Activated CD8-positive, alpha-beta memory T cell treated with anti-CD3 and anti-CD28 coated beads, Interleukin-2, amount 50 U/mL, for 1 hour (primary cell): Measurements from ENCODE around the gene HELZ.
"Not testable (repeated sequence)": the region's sequence is repeated elsewhere in the genome, so short reads cannot be mapped to it uniquely, and the experiment has no call there.

Experiments used
- DNase-seq: peaks from one replicate; pipeline ENCODE4 v3.0.0-alpha.2; 2020; ENCODE audit errors: extremely low read depth

HELZ gene

GRCh38 chr17:67227488-67227887 is 17.5 kb downstream of the HELZ start:
- DNase-seq, result no peak

- no peak for DNase-seq
These were observed 19.7 kb downstream of the HELZ start for GRCh38 chr17:67225316-67225715.

DNA sequence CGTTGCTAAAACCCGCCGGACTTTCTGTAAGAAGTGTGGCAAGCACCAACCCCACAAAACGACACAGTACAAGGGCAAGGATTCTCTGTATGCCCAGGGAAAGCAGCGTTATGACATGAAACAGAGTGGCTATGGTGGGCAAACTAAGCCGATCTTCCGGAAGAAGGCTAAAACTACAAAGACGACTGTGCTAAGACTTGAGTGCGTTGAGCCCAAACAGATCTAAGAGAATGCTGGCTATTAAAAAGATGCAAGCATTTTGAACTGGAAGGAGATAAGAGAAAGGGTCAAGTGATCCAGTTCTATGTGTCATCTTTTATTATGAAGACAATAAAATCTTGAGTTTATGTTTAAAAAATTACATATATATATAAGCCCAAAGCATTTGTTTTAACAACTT is 20.3 kb downstream of the HELZ start:
- no peak for DNase-seq

- no peak for DNase-seq
These were observed 21.1 kb downstream of the HELZ start for GRCh38 chr17:67223924-67224323.

GRCh38 chr17:67221062-67221998 is 23.7 kb downstream of the HELZ start:
- no peak for DNase-seq

DNA sequence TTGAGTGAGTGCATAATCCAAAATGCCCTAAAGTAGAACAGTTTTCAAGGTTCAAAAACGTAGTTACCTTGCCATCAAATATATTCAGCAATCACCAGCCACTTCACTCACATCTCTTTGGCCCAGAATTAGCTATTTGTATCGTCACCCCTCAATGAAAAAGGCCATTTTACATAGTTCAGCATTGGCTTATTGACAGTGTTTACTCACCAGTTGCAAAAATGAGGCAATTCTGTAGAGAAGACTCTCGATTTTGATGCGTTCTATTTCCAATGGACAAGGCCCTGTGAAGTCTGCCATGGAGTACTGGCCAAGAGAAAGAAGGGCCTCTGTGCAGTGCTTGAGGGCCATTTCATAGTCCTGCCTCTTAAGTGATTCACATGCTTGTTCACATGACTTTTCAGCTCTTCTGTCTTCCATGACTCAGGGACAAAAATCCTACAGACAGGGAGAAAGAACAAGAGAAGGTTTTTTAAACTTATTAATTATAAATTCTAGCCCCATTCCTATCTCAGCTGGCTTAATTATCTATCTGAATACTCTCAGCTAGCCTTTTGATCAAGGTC is 26.5 kb downstream of the HELZ start:
- no peak for DNase-seq

DNA sequence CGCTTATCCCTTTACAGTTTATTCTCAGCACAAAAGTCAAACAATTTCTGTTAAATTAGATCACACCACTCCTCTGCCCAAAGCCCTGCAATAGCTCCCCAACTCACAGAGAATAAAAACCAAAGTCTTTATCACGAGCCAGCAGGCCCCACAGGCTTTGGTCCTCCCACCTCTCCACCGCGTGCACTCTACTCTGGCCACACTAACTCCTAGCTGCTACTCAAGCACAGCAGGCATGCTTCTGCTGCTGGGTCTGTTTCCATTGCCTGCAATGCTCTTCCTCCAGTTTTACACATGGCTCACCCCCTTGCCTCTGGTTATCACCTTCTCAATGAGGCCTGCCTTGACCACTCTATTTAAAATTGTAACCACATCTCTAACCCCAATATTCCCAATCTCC is 27.6 kb downstream of the HELZ start:
- no peak for DNase-seq

DNA sequence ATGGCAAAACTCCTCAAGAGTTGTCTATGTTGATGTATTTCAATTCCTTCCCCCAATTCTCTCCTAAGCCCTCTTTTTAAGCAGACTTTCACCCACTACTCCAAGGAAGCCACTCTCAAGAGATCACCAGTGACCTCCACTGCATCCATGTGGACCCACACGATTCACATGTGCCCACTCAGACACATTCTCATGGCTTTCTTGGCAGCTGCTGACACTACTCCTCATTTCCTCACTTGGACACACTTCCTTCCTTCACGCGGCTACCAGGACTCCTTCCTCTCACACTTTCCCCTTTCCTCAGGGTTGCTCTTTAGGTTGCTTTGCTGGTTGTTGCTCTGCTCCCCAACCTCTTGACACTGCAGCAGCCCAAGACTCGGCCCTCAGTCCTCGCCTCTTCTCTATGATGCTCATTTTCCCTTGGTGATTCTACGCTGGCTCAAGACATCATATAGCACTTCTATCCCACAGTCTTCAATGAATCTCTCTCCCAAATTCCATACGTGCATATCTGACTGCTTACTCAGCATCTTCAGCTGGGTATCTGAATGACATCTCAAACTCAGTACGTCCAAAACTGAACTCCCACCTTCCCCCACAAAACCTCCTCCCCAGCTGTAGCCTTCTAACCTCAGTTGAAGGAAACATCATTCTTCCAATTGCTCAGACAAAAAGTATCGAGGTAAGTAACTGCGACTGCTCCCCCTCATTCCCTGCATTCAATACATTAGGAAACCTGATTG is 28.2 kb downstream of the HELZ start:
- DNase-seq, result no peak

GRCh38 chr17:67215991-67216421 is 29.0 kb downstream of the HELZ start:
- DNase-seq, result no peak

GRCh38 chr17:67212714-67213417 is 32.1 kb downstream of the HELZ start:
- no peak for DNase-seq

GRCh38 chr17:67212231-67212630 is 32.8 kb downstream of the HELZ start:
- no peak for DNase-seq

DNA sequence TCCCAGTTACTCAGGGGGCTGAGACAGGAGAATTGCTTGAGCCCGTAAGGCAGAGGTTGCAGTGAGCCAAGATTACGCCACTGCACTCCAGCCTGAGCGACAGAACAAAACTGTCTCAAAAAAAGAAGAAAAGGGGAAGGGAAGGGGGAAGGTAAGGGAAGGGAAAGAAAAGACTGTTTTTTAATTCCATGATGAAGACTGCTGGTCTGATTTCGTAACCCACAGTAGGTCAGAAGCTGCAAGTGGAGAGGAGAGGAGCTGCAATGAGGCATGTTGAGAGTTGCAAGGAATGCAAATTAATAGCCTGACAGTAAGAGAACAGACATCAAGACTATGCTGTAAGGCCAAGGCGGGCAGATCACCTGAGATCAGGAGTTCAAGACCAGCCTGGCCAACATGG is 33.3 kb downstream of the HELZ start:
- no peak for DNase-seq

GRCh38 chr17:67210915-67211314 is 34.1 kb downstream of the HELZ start:
- no peak for DNase-seq

- DNase-seq, result no peak
These were observed 36.8 kb downstream of the HELZ start for GRCh38 chr17:67208232-67208631.

- DNase-seq, result no peak
These were observed 41.2 kb downstream of the HELZ start for GRCh38 chr17:67203818-67204217.

GRCh38 chr17:67202503-67202902 is 42.5 kb downstream of the HELZ start:
- no peak for DNase-seq

- no peak for DNase-seq
These were observed 44.2 kb downstream of the HELZ start for GRCh38 chr17:67200727-67201301.

DNA sequence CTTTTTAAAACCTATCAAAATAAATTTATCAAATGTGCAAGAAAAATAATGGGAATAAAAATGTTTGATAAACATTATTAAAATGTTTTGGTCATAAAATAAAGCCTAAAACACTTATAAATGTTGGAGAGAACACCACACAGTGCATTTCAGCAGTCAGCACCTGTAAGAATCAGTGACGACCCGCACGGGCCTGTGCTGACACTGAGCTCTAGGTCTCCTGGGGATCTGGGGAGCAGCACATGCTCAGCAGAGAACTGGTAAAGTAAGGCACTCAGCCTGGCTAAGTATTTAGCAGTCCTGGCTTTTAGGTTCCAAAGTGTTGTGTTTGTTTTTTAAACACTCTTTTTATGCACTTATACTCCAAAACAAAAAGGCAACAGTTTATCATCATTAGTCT is 46.9 kb downstream of the HELZ start:
- no peak for DNase-seq

- DNase-seq, result not testable (repeated sequence)
These were observed 48.0 kb downstream of the HELZ start for GRCh38 chr17:67197023-67197422.

GRCh38 chr17:67196422-67196821 is 48.6 kb downstream of the HELZ start:
- DNase-seq, result no peak

DNA sequence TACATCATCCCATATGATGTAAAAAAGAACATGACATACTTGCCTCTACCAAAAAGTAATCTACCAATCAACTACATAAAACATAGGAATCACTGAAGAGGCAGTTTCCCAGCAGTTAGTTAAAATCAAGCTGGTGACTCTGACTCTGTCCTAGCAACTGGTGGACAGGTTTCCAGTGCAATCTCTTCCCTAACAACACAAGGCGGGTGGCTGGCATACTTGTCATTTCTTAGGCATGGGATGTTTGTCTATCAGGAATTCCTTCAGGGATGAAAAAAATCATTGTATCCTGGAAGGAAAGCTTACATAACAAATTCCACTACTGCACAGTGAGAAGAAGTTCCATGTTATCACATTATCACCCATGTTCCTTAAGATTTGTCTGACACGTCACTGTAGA is 50.9 kb downstream of the HELZ start:
- DNase-seq, result no peak

DNA sequence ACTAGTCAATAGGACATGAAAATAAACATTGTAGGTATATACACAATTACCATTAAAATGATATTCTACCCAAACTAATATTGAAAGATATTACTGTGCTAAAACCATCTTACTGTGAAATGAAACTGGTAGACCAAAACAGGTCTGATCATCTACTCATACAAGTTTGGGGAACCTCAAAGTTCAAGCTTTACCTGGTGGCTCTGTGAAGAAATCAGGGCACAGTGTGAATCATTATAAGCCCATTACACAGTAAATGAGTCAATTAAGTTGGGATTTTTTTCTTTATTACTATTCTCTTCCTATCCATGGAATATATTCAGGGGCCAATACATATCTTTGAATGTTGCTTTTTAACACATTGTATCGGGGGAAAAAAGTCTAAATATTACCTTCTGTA is 57.1 kb downstream of the HELZ start:
- DNase-seq, result no peak
